Left hindlimb (tissue), 1 donor: ENCODE results near the gene SSC4D.
"Not testable (repeated sequence)": the region's sequence is repeated elsewhere in the genome, so short reads cannot be mapped to it uniquely, and the experiment has no call there.

Experiments
- DNase-seq: peaks from one replicate; pipeline ENCODE4 v3.0.0-alpha.2; 2018

The SSC4D gene

DNA sequence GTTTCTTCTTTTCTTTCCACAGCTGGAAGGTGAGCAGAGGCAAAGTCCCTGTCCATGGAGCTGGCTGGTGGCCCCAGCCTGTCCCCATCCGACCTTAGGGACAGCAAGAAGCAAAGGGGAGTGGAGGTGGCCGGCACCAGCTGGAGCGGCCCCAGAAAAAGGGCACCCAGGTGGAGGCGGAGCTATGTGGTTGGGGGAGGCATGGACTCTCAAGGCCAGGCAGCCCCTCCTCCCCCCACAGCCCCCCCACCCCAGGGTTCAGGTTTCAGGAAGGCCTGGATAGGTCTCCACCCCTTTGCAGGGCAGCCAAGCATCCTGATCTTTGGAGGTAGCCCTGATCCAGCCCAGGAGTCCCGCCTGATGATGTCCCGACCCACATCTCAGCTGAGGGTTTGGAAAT, at the start of gene SSC4D:
Gene SSC4D (minus strand): TSS at position 161 of the 400 bp plus-strand sequence. CDS start 5,258 bp downstream, outside the sequence.
- no peak for DNase-seq

DNA sequence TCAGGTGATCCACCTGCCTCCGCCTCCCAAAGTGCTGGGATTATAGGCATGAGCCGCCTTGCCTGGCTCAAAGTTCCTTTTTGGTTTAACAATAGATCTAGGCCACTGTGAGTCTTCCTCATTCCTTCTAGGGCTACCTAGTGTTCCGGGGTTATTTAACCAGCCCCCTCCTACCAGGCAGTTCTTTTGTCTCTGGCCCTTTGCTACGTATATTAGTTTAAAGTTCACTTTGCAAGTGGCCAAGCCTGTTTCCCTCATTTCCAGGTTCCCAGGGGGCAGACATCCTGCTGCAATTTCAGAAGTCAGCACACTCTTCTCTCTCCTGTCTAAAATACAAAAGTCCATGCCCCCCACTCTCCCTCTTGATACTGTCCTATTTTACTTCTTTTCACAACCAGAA, 49.0 kb upstream of the SSC4D start:
- DNase-seq = not testable (repeated sequence)

DNA sequence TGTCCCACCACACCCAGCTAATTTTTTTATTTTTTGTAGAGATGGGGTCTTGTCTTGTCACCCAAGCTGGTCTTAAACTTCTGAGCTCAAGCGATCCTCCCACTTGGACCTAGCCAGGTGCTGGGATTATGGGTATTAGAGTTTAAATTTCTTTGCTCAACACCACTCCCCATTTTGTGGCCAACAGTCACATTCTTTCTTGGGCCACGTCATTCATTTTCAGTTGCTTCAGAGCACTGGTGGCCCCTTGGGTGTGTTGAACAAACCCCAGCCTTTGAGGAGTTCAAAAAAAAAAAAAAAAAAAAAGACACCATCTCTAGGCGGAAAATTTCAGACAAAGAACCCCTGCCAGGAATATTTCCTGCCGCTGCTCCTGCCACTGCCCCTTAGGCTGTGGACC, 47.5 kb upstream of the SSC4D start:
- not testable (repeated sequence) for DNase-seq

DNA sequence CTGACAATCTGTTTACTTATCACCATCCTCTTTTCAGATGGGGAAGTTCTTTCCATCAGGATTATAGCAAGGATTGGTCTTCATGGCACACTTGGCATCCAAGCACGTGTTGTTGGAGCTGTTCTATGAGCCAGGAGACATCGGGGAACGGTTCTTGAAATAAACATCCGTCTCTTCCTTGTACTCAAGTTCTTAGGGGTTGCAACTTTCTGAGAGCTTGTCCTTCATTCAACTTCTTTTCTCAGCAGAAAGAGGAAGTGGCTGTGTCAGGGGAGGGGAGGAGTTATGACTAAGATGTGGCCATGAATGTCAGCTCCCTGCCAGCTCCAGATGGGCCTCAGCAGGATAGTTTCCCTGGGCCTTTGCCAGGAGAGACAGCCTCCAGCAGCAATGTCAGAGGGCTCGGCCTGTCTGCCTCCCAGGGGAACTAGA, 36.1 kb upstream of the SSC4D start:
- DNase-seq = peak; percentile 22

DNA sequence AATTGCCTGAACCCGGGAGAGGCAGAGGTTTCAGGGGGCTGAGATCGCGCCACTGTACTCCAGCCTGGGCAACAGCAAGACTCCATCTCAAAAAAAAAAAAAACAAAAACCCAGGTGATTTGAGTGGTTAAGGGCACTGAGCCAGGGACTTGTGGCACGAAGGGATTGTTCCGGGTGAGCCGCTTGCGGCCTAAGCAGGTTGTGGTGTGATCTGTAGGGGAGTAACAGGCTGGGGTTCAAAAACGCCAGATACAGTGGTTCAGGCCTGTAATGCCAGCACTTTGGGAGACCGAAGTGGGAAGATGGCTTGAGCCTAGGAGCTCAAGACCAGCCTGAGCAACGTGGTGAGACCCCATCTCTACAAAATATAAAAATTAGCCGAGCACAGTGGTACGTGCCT, 34.3 kb upstream of the SSC4D start:
- not testable (repeated sequence) for DNase-seq

DNA sequence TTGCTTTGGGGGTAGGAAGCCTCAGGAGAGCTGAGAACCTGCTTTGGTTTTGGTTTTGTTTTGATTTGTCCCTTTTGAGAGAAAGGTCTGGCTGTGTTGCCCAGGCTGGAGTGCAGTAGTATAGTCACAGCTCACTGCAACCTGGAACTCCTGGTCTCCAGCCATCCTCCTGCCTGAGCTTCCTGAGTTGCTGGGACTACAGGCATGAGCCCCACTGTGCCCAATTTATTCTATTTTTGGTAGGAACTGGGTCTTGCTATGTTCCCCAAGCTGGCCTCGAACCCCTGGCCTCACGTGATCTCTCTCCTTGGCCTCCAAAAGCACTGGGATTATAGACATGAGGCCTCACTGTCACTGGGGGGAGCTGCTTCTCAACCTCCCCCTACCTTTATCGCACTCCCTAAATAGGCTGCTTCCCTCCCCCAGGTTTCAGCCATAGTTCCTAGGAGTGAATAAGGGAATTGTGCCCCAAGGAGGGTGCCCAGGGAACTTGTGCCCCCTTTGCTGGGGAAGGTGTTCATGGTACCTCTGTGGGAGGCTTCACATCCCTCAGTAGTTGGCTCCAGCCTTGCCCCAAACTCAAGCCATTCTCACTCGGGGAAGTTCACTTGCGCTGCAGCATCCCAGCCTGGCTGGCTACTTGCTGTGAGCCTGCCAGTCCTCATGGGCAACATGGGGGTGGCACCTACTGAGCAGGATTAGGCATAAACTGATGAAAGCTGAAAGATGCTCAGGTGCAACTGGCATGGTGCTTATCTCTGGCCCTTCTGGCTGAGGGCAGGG, 33.4 kb upstream of the SSC4D start:
- not testable (repeated sequence) for DNase-seq

DNA sequence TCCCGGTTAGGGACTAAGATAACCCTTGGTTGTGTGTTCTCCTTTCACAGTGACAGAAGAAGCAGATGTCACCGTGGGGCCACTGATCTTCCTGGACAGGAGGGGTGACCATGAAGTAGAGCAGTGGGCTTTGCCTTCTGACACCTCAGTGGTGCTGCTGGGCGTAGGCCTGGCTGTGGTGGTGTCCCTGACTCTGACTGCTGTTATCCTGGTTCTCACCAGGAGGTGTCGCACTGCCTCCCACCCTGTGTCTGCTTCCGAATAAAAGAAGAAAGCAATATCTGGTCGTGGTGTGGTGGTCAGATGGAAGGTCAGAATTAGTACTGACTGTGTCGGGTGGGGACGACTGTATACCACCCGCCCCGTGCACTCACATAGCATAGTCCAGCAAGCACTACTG, 32.3 kb upstream of the SSC4D start:
- not testable (repeated sequence) for DNase-seq

DNA sequence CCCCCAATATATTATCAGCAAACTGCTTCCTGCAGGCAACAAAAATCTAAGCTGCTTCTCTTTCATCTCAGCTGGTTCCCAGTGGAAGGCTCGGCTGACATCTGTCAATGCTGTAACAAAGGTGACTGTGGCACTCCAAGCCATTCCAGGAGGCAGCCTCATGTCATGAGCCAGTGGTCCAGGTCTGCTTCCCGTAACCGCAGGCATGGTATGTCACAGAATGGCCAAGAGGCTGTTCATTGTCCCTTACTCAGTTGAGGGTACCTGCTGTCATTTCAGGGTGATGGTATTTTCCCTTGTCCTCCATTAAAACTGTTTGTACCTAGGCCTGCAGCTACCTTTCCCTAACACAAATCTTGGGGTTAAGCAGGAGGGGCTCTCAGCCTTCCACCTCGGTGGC, 30.9 kb upstream of the SSC4D start:
- not testable (repeated sequence) for DNase-seq

DNA sequence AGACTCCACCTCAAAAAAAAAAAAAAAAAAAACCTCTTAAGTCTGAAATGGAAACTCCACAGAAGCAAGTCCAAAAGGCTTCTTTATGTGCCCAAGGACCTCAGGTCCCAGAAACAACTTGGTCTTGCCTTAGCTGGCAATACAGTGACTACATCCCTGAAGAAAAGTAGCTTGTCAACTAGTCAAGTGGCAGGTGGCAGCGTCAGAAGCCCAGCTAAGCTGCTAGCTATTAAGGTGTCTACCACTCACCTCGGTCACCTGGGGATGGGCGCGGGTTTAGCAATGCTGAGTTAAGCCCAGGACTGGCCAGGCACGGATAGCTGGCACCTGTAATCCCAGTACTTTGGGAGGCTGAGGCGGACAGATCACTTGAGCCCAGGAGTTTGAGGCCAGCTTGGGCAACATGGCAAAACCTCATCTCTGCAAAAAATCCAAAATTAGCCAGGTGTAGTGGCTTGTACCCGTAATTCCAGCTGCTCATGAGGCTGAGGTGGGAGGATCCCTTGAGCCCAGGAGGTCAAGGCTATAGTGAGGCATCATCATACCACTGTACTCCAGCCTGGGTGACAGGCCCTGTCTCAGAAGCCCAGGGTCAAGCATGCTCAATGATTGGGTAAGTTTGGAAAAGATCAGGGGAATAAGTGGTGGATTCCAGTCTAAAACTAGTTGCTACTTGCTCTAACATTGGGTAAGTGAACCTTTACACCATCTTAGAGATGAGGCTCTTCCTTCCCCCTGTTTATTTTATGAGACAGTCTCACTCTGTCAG, 29.8 kb upstream of the SSC4D start:
- not testable (repeated sequence) for DNase-seq

DNA sequence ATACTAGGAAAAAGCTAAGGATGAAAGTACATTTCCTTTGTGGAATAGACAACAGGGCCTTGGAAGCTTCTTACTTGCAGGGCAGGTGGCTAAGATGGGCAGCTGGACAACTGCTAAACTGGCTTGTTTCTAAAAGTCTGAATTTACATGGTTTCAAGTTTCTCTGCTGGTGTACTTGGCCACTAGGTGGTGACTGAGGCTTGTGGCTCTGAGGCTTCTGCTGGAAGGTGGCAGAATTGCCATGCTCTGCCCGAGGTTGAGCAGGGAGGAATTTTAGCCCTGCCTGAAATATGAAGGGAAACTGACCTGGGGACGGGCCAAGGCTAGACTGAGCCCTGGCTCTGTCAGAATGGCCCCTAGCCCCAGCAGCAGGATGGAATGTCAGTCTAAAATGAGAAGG, 28.4 kb upstream of the SSC4D start:
- peak; percentile 52 for DNase-seq

DNA sequence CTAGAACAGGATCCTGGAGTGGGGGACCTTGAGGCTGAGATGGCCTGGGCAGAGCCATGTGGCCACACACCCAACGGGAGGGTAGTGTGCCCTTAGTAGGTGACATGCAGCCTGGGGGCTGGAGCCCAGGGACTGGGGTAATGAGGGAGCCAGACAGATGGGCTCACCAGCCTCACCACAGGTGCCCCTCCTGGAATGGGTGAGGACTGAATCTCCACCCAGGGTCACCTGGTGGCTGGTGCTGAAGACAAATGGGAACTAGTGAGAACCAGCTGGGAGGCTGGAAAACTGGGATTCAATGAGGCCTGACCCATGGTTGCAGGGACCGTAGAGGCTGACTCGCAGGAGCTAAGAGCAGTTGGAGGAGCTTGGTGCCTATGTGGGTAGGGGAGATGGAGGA, 21.3 kb upstream of the SSC4D start:
- no peak for DNase-seq

DNA sequence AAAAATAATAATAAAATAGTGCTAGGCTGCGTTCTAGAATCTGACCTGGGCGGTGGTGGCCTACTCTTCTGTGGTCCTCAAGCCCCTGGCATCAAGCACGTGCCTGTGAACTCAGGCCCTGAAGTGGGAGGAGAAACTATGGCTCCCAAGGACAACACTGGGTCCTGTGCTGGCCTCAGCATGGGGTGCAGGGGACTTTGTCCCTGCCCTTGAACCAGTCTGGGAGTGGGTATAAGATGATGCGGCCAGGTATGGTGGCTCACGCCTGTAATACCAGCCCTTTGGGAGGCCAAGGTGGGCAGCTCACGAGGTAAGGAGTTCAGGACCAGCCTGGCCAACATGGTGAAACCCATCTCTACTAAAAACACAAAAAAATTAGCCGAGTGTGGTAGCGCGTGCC, 20.7 kb upstream of the SSC4D start:
- DNase-seq = no peak

DNA sequence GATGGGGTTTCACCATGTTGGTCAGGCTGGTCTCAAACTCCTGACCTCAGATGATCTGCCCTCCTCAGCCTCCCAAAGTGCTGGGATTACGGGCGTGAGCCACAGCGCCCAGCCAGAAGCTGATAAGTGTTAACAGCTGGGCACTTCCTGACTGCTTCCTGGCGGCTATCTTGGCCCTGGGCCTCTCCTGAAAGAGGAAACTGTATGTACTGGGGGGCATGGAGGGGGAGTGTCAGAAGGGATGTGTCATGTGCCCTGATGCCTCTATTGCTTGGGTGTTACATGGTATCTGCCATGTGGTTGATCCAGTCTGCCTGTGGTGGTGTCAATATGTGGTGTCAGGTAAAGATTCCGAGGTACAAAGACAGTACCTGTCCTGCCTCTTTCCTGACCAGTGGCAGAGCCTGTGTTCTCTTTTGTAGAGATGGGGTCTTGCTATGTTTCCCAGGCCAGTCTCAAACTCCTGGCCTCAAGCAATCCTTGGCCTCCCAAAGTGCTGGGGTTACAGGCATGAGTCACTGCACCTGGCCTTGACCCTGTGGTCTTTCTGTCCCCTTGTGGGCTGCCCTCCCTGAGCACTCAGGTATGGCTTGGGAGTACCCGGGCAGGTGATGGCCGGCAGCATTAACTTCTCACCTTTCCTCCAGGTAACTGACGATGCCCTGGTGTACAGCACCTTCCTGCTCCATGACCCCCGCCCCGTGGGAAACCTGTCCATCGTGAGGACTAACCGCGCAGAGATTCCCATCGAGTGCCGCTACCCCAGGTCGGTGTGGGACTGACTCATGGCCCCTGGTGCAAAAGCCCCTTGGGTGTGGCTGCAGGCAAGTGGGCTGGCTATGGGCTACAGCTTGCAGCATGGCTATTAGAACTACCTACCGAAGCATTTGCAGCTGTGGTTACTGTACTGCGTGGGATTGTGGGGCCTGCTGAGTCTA, 19.6 kb upstream of the SSC4D start:
- DNase-seq = no peak

DNA sequence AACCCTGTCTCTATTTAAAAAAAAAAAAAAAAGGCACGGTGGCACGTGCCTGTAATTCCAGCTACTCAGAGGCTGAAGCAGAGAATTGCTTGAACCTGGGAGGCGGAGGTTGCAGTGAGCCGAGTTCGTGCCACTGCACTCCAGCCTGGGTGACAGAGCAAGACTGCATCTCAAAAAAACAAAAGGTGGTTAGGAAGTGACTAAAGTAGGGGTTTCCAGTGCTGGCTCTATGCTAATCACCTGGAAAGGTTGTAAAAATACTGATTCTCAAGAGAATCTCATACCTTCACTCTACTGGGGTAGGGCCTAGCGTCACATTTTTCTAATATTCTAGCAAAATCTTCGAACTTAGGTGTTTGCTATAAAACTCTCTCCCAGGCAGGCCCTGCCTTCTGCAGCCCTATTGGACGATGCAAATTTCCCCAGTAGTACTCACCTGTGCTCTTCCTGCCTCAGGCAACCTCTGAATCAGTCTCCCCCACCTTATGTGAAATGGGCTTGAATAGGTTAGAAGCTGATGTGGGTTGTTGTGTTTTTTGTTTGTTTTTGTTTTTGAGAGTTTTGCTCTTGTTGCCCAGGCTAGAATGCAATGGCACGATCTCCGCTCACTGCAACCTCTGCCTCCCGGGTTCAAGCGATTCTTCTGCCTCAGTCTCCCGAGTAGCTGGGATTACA, 18.8 kb upstream of the SSC4D start:
- no peak for DNase-seq

DNA sequence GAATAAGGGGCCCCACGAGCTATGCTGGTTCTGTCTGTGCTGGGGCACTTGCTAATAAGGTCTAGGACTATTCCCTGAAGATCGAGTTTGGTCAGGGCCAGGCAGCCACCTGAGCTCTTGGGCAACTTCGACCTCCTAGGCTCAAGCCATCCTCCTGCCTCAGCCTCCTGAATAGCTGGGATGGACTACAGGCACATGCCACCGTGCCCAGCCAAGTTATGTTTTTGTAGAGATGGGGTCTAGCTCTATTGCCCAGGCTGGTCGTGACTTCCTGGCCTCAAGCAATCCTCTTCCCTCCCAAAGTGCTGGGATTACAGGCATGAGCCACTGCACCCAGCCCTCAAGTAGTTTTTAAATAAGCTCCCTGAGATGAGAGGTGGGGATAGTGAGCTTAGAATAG, 18.1 kb upstream of the SSC4D start:
- no peak for DNase-seq

DNA sequence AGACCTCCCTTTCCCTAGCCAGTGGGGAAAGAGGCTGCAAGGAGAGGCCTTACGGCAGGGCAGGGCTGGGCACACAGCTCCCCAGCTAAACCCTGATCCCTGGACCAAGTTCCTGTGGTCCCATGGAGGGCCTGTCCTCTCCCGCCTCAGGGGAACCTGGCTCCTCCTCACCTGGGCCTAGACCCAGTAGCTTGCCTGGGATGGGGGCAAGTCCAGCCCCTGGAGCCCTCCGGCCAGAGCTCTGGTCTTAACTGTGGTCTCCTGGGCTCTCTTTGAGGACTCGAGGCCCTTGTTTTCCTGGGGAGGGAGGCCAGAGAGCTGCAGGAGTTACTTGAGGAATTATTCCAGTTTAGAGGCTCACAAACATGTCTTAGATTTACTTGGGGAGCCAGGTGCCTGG, 16.7 kb upstream of the SSC4D start:
- no peak for DNase-seq

DNA sequence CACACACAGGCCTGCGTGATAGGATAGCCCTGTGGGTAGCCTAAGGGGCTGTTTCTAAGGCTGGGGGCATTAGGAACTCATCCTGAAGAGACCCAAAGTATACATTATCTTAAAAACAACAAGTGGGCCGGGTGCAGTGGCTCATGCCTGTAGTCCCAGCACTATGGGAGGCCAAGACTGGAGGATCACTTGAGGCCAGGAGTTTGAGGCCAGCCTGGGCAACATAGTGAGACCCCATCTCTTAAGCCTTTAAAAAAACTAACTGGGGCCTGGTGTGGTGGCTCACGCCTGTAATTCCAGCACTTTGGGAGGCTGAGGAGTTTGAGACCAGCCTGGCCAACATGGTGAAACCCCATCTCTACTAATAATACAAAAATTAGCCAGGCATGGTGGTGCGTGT, 16.1 kb upstream of the SSC4D start:
- not testable (repeated sequence) for DNase-seq

DNA sequence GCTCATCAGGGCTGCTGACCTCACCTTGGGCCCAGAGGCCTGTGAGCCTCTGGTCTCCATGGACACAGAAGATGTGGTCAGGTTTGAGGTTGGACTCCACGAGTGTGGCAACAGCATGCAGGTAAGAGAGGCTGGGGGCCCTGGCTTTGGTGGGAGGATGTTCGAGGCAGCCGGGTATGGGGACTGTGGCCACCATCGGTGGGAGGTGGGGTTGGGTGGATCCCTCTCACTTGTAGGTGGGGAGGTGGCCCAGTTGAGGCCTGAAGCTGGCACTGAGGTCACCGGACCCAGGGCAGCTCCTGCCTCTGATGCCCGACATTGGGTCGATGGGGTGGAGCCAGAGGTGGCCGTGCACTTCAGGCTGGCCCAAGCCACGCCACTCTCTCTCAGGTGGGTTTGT, 15.7 kb upstream of the SSC4D start:
- no peak for DNase-seq

DNA sequence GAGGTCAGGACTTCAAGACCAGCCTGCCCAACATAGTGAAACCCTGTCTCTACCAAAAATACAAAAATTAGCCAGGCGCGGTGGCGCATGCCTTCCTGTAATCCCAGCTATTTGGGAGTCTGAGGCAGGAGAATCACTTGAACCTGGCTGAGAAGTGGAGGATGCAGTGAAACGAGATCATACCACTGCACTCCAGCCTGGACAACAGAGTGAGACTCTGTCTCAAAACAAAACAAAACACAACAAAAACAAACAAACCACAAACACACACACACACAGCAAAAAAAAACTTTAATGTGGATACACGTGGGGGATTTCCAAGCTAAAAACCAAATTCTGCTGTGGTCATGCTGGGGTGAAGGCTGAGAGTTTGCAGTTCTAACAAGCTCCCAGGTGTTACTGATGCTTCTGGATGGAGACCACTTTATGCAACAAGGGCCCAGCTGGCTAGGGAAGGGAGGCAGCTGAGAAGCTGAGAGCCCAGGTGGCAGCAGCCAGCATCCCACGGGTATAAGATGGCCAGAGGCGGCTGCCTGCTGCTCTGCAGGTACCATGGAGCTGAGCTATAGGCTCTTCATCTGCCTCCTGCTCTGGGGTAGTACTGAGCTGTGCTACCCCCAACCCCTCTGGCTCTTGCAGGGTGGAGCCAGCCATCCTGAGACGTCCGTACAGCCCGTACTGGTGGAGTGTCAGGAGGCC, 15.1 kb upstream of the SSC4D start, which contains the start of gene ZP3:
Gene ZP3 (plus strand): TSS at position 538 of the 699 bp plus-strand sequence. CDS start 15 bp downstream, at position 553.
- DNase-seq = no peak

DNA sequence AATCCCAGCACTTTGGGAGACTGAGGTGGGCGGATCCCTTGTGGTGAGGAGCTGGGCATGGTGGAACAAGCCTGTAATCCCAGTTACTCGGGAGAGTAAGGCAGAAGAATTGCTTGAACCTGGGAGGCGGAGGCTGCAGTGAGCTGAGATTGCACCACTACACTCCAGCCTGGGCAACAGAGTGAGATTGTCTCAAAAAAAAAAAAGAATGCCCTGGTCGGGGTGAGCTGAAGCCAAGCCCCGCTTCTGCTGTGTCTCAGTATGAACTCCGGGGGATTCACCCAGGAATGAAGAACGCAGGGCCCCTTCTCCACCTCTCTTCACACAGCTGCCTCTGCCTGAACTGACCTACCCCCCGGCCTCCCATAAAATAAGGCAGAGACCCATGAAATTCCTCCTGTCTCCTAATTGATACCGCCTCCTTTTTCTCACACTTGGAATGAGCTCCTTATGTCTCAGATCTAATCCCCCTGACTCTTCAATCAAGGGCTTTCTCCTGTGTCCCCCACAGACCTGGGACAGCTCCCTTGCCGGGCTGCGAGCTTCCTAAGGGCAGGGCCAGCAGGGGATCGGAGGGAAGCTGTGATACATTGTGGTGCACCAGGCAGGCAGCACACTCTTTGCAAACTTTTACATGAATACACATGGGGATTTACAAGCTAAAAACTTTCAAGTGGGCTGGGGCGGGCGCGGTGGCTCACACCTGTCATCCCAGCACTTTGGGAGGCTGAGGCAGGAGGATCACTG, 14.3 kb upstream of the SSC4D start:
- no peak for DNase-seq

DNA sequence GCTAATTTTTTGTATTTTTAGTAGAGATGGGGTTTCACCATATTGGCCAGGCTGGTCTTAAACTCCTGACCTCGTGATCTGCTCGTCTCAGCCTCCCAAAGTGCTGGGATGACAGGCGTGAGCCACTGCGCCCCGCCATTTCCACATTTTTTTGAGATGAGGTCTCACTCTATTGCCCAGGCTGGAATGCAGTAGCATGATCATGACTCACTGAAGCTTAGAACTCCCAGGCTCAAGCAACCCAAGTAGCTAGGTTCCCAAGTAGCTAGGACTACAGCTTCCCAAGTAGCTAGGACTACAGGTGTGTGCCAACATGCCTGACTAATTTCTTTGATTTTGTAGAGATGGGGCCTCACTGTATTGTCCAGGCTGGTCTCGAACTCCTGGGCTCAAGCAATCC, 11.6 kb upstream of the SSC4D start:
- DNase-seq = not testable (repeated sequence)
